WTC11 (cell line): ENCODE measurements around the gene MBOAT1. TPM values are rescaled to one million over a fixed set of nuclear protein-coding genes. Genes with fewer than 3 reads are reported as not detected.

ENCODE experiments used
- ATAC-seq: fragments of 200-7000 bp; cut with Tn5 transposase; 2 replicates; pipeline ENCODE4 v1.10.0; 2021; ENCODE audit warnings: mild to moderate bottlenecking, moderate library complexity
- CTCF ChIA-PET: fragments of 300-600 bp; sonication (Branson Sonifier 250); formaldehyde crosslinking; loops from one replicate; lab custom pipeline; 2021; ENCODE audit warnings: antibody characterized with exemption; lab: Charles Lee
- POLR2A ChIA-PET: fragments of 350-600 bp; sonication (Branson Sonifier 250); formaldehyde crosslinking; loops from one replicate; lab custom pipeline; 2021; ENCODE audit warnings: antibody characterized with exemption; lab: Charles Lee
- DNase-seq: peaks from one replicate; pipeline ENCODE4 v3.0.0; 2021; ENCODE audit warnings: low spot score
- H3K27ac Mint-ChIP-seq: 2 replicates; pipeline ENCODE4 v1.8.0; 2021; ENCODE audit warnings: mixed read lengths
- H3K27me3 Mint-ChIP-seq: 2 replicates; pipeline ENCODE4 v1.8.0; 2021; ENCODE audit warnings: low read depth, mild to moderate bottlenecking, moderate library complexity, mixed read lengths
- H3K36me3 Mint-ChIP-seq: 2 replicates; pipeline ENCODE4 v1.8.0; 2021; ENCODE audit warnings: mixed read lengths
- H3K4me1 Mint-ChIP-seq: 2 replicates; pipeline ENCODE4 v1.8.0; 2022; ENCODE audit warnings: mixed read lengths
- H3K4me3 Mint-ChIP-seq: 2 replicates; pipeline ENCODE4 v1.8.0; 2021; ENCODE audit warnings: mild to moderate bottlenecking, moderate library complexity, mixed read lengths
- H3K9me3 Mint-ChIP-seq: 2 replicates; pipeline ENCODE4 v1.8.0; 2021; ENCODE audit warnings: mixed read lengths
- ATF6 ChIP-seq: sonication (generic); formaldehyde crosslinking; IDR thresholded peaks from 2 replicates; pipeline ENCODE4 v1.8.1; 2023; ENCODE audit warnings: mild to moderate bottlenecking, missing genetic modification reagents
- E2F4 ChIP-seq: sonication (generic); formaldehyde crosslinking; IDR thresholded peaks from 2 replicates; pipeline ENCODE4 v1.8.1; 2022; ENCODE audit warnings: low read depth, mild to moderate bottlenecking, moderate library complexity, missing genetic modification reagents, borderline replicate concordance
- EMX1 ChIP-seq: fragments of 250-450 bp; sonication (Bioruptor Pico); IDR thresholded peaks from 2 replicates; pipeline ENCODE4 v1.8.0; 2021; ENCODE audit warnings: mild to moderate bottlenecking
- ERG ChIP-seq: fragments of 250-450 bp; sonication (Bioruptor Pico); IDR thresholded peaks from 2 replicates; pipeline ENCODE4 v1.8.0; 2021; ENCODE audit warnings: mild to moderate bottlenecking
- ESRRA ChIP-seq: sonication (generic); formaldehyde crosslinking; IDR thresholded peaks from 2 replicates; pipeline ENCODE4 v1.8.1; 2022; ENCODE audit warnings: mild to moderate bottlenecking, missing genetic modification reagents, borderline replicate concordance
- FOXJ3 ChIP-seq: sonication (generic); formaldehyde crosslinking; IDR thresholded peaks from 2 replicates; pipeline ENCODE4 v1.9.0; 2021; ENCODE audit warnings: missing genetic modification reagents, mild to moderate bottlenecking, borderline replicate concordance
- GRHL2 ChIP-seq: fragments of 250-450 bp; sonication (Bioruptor Pico); IDR thresholded peaks from 2 replicates; pipeline ENCODE4 v1.8.0; 2022; ENCODE audit warnings: mild to moderate bottlenecking, moderate library complexity; ENCODE audit not compliant: insufficient replicate concordance, severe bottlenecking
- GTF2I ChIP-seq: fragments of 250-450 bp; sonication (Bioruptor Pico); conservative IDR thresholded peaks from 2 replicates; pipeline ENCODE4 v1.4.0; 2021; ENCODE audit warnings: mild to moderate bottlenecking
- IRF1 ChIP-seq: sonication (generic); formaldehyde crosslinking; IDR thresholded peaks from 2 replicates; pipeline ENCODE4 v1.8.0; 2023; ENCODE audit warnings: missing genetic modification reagents
- JAZF1 ChIP-seq: fragments of 250-450 bp; sonication (Bioruptor Pico); IDR thresholded peaks from 2 replicates; pipeline ENCODE4 v1.9.0; 2021; ENCODE audit warnings: moderate library complexity, mild to moderate bottlenecking, inconsistent platforms
- MXD4 ChIP-seq: fragments of 250-450 bp; sonication (Bioruptor Pico); IDR thresholded peaks from 2 replicates; pipeline ENCODE4 v1.8.0; 2021; ENCODE audit warnings: mild to moderate bottlenecking, moderate library complexity, borderline replicate concordance
- NFYB ChIP-seq: sonication (generic); formaldehyde crosslinking; conservative IDR thresholded peaks from 2 replicates; pipeline ENCODE4 v1.8.0; 2022; ENCODE audit warnings: low read depth, missing genetic modification reagents
- NR1H2 ChIP-seq: sonication (generic); formaldehyde crosslinking; IDR thresholded peaks from 2 replicates; pipeline ENCODE4 v1.9.0; 2021; ENCODE audit warnings: mild to moderate bottlenecking, moderate library complexity, missing genetic modification reagents
- NR2C2 ChIP-seq: sonication (generic); formaldehyde crosslinking; IDR thresholded peaks from 2 replicates; pipeline ENCODE4 v1.8.0; 2022; ENCODE audit warnings: mild to moderate bottlenecking, missing genetic modification reagents
- OVOL2 ChIP-seq: fragments of 250-450 bp; sonication (Bioruptor Pico); IDR thresholded peaks from 2 replicates; pipeline ENCODE4 v1.9.0; 2021; ENCODE audit warnings: mild to moderate bottlenecking, borderline replicate concordance
- RELA ChIP-seq: sonication (generic); formaldehyde crosslinking; IDR thresholded peaks from 2 replicates; pipeline ENCODE4 v1.8.1; 2022; ENCODE audit warnings: missing genetic modification reagents, mild to moderate bottlenecking, borderline replicate concordance
- SOX15 ChIP-seq: fragments of 250-450 bp; sonication (Bioruptor Pico); IDR thresholded peaks from 2 replicates; pipeline ENCODE4 v1.9.0; 2021; ENCODE audit warnings: mild to moderate bottlenecking
- SP1 ChIP-seq: sonication (generic); formaldehyde crosslinking; conservative IDR thresholded peaks from 2 replicates; pipeline ENCODE4 v1.8.1; 2022; ENCODE audit warnings: missing genetic modification reagents
- STAT6 ChIP-seq: sonication (generic); formaldehyde crosslinking; conservative IDR thresholded peaks from 2 replicates; pipeline ENCODE4 v1.8.1; 2023; ENCODE audit warnings: mild to moderate bottlenecking, low read depth, missing genetic modification reagents, moderate library complexity
- TP53 ChIP-seq: sonication (generic); formaldehyde crosslinking; IDR thresholded peaks from 2 replicates; pipeline ENCODE4 v1.8.1; 2023; ENCODE audit warnings: mild to moderate bottlenecking, missing genetic modification reagents
- USF1 ChIP-seq: sonication (generic); formaldehyde crosslinking; IDR thresholded peaks from 2 replicates; pipeline ENCODE4 v1.8.0; 2022; ENCODE audit warnings: mild to moderate bottlenecking, missing genetic modification reagents
- USF2 ChIP-seq: sonication (generic); formaldehyde crosslinking; IDR thresholded peaks from 2 replicates; pipeline ENCODE4 v1.8.1; 2023; ENCODE audit warnings: mild to moderate bottlenecking, missing genetic modification reagents, moderate library complexity
- ZBTB21 ChIP-seq: sonication (generic); formaldehyde crosslinking; IDR thresholded peaks from 2 replicates; pipeline ENCODE4 v1.8.1; 2023; ENCODE audit warnings: mild to moderate bottlenecking, missing genetic modification reagents, borderline replicate concordance
- ZMAT4 ChIP-seq: fragments of 250-450 bp; sonication (Bioruptor Pico); IDR thresholded peaks from 2 replicates; pipeline ENCODE4 v1.9.0; 2021; ENCODE audit warnings: mild to moderate bottlenecking
- ZNF396 ChIP-seq: fragments of 250-450 bp; sonication (Bioruptor Pico); IDR thresholded peaks from 2 replicates; pipeline ENCODE4 v1.8.0; 2021; ENCODE audit warnings: mild to moderate bottlenecking, moderate library complexity, borderline replicate concordance
- ZNF416 ChIP-seq: fragments of 250-450 bp; sonication (Bioruptor Pico); IDR thresholded peaks from 2 replicates; pipeline ENCODE4 v1.9.0; 2021; ENCODE audit warnings: mild to moderate bottlenecking, inconsistent platforms
- ZNF423 ChIP-seq: fragments of 250-450 bp; sonication (Bioruptor Pico); IDR thresholded peaks from 2 replicates; pipeline ENCODE4 v2.1.2; 2022; ENCODE audit warnings: mild to moderate bottlenecking, moderate library complexity
- total RNA-seq: library from RNA; stranded (reverse); gene quantifications from 3 replicates; pipeline ENCODE4 v1.2.3, GENCODE V29; 2021

Gene MBOAT1
- total RNA-seq, 1 experiment from 2014 or later = 22.9 TPM

- TF ChIP-seq USF2 (no peak), SP1 (CRISPR knock-in tag) (no peak), TP53 (CRISPR knock-in tag) (no peak), JAZF1 (CRISPR knock-in tag) (no peak), OVOL2 (CRISPR knock-in tag) (no peak), STAT6 (CRISPR knock-in tag) (no peak), ZNF416 (CRISPR knock-in tag) (no peak), E2F4 (no peak), ERG (CRISPR knock-in tag) (no peak)
These were observed 106.4 kb downstream of the MBOAT1 start (continued) for GRCh38 chr6:20105838-20106237.

GRCh38 chr6:20104696-20105095 lies 107.6 kb downstream of the MBOAT1 start:
- Mint-ChIP-seq H3K4me3 (no peak overlapping the region), H3K27me3 (no peaks in the 10 kb centered on the region), H3K9me3 (no peaks in the 10 kb centered on the region)
- POLR2A ChIA-PET = no interaction called here
- no peak for DNase-seq
- TF ChIP-seq FOXJ3 (no peak), NFYB (no peak), GTF2I (CRISPR knock-in tag) (no peak), IRF1 (CRISPR knock-in tag) (no peak), ZNF396 (CRISPR knock-in tag) (no peak), ESRRA (CRISPR knock-in tag) (no peak), MXD4 (CRISPR knock-in tag) (no peak), ATF6 (no peak), SOX15 (CRISPR knock-in tag) (no peak), ZBTB21 (CRISPR knock-in tag) (no peak), USF2 (no peak), NR1H2 (CRISPR knock-in tag) (no peak), RELA (CRISPR knock-in tag) (no peak), USF1 (no peak), GRHL2 (CRISPR knock-in tag) (no peak), ZNF423 (CRISPR knock-in tag) (no peak), NR2C2 (CRISPR knock-in tag) (no peak), EMX1 (CRISPR knock-in tag) (no peak), ZMAT4 (no peak)
- TF ChIP-seq, all 79 proteins: peak for 0
- no peaks in the 10 kb centered on the region for H3K4me1 Mint-ChIP-seq
- ATAC-seq = no peak
- H3K27ac Mint-ChIP-seq = no peak overlapping the region
- CTCF ChIA-PET = no interaction called here
- peaks cover 13% of the 10 kb centered on the region for H3K36me3 Mint-ChIP-seq
